ENCODE results near the gene MMUT.

GRCh38 chr6:49499126-49499525, 36.1 kb upstream of the MMUT start:
- TF ChIP-seq CTCF (IDR thresholded peaks at IDR 0.05) (no peak), EP300 (IDR thresholded peaks at IDR 0.05) (no peak), POLR2A (IDR thresholded peaks at IDR 0.05) (no peak)

Measured in sigmoid colon (tissue), 4 donors.